ENCODE measurements around the gene S100A1.

DNA sequence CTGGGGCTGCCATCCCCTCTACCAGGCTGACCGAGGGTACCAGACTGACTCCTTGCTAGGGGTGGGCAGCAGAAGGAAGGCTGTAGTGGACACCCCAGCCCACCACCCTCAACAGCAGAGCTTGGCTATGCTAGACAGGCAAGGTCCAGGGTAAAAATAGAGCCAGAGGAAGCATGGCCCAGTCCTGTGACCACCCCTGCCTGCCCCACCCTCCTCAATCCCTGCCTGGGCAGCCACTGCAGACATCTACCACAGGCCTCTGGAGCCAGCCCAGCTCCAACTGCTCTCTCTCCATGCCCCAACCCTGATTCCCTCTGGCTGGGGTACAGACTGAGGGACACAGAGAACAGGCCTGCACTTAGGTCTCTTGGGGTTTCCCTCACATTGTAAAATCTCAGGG lies 1.7 kb downstream of the S100A1 start:
- TF ChIP-seq, protein P1, sequence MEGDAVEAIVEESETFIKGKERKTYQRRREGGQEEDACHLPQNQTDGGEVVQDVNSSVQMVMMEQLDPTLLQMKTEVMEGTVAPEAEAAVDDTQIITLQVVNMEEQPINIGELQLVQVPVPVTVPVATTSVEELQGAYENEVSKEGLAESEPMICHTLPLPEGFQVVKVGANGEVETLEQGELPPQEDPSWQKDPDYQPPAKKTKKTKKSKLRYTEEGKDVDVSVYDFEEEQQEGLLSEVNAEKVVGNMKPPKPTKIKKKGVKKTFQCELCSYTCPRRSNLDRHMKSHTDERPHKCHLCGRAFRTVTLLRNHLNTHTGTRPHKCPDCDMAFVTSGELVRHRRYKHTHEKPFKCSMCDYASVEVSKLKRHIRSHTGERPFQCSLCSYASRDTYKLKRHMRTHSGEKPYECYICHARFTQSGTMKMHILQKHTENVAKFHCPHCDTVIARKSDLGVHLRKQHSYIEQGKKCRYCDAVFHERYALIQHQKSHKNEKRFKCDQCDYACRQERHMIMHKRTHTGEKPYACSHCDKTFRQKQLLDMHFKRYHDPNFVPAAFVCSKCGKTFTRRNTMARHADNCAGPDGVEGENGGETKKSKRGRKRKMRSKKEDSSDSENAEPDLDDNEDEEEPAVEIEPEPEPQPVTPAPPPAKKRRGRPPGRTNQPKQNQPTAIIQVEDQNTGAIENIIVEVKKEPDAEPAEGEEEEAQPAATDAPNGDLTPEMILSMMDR (conservative IDR thresholded peaks at IDR 0.05), result no peak
- TF ChIP-seq ZFX (IDR thresholded peaks at IDR 0.05), result no peak
